ENCODE results near the gene HOXA6. TPM values are rescaled to one million over a fixed set of nuclear protein-coding genes. Genes with fewer than 3 reads are reported as not detected.

Gene HOXA6
- total RNA-seq, 1 donor from 2014 or later: not detected

GRCh38 chr7:27178366-27178765 lies 30.8 kb upstream of the HOXA6 start:
- H3K36me3 Mint-ChIP-seq (ENCODE audit: unreplicated experiment): no peaks in the 10 kb centered on the region
- H3K9me3 Mint-ChIP-seq (ENCODE audit: unreplicated experiment): peaks cover 8% of the 10 kb centered on the region
- no peak for DNase-seq
- H3K4me3 Mint-ChIP-seq (ENCODE audit: unreplicated experiment): no peak overlapping the region
- peaks cover 44% of the 10 kb centered on the region for H3K27me3 Mint-ChIP-seq (ENCODE audit: unreplicated experiment)
- no peak for TF ChIP-seq CTCF (IDR thresholded peaks at IDR 0.05; ENCODE audit: partially characterized antibody, unreplicated experiment)
- no peaks in the 10 kb centered on the region for H3K4me1 Mint-ChIP-seq (ENCODE audit: low read depth, unreplicated experiment)
- H3K27ac Mint-ChIP-seq (ENCODE audit: unreplicated experiment): no peak overlapping the region

GRCh38 chr7:27177795-27178320 lies 30.3 kb upstream of the HOXA6 start:
- H3K4me3 Mint-ChIP-seq (ENCODE audit: unreplicated experiment): no peak overlapping the region
- H3K9me3 Mint-ChIP-seq (ENCODE audit: unreplicated experiment): peaks cover 8% of the 10 kb centered on the region
- TF ChIP-seq CTCF (IDR thresholded peaks at IDR 0.05; ENCODE audit: partially characterized antibody, unreplicated experiment): no peak
- H3K27ac Mint-ChIP-seq (ENCODE audit: unreplicated experiment): no peak overlapping the region
- DNase-seq: no peak
- no peaks in the 10 kb centered on the region for H3K4me1 Mint-ChIP-seq (ENCODE audit: low read depth, unreplicated experiment)
- no peaks in the 10 kb centered on the region for H3K36me3 Mint-ChIP-seq (ENCODE audit: unreplicated experiment)
- H3K27me3 Mint-ChIP-seq (ENCODE audit: unreplicated experiment): peaks cover 41% of the 10 kb centered on the region

- no peak for TF ChIP-seq CTCF (IDR thresholded peaks at IDR 0.05; ENCODE audit: partially characterized antibody, unreplicated experiment)
- no peak overlapping the region for H3K27ac Mint-ChIP-seq (ENCODE audit: unreplicated experiment)
- peaks cover 6% of the 10 kb centered on the region for H3K9me3 Mint-ChIP-seq (ENCODE audit: unreplicated experiment)
- H3K27me3 Mint-ChIP-seq (ENCODE audit: unreplicated experiment): peaks cover 39% of the 10 kb centered on the region
- no peak overlapping the region for H3K4me3 Mint-ChIP-seq (ENCODE audit: unreplicated experiment)
- H3K36me3 Mint-ChIP-seq (ENCODE audit: unreplicated experiment): no peaks in the 10 kb centered on the region
- no peaks in the 10 kb centered on the region for H3K4me1 Mint-ChIP-seq (ENCODE audit: low read depth, unreplicated experiment)
- peak; percentile 8 for DNase-seq
Measured at GRCh38 chr7:27176962-27177794, 29.6 kb upstream of the HOXA6 start.

- peak; percentile 8 for DNase-seq
- no peak for TF ChIP-seq CTCF (IDR thresholded peaks at IDR 0.05; ENCODE audit: partially characterized antibody, unreplicated experiment)
- H3K4me1 Mint-ChIP-seq (ENCODE audit: low read depth, unreplicated experiment): no peaks in the 10 kb centered on the region
- H3K4me3 Mint-ChIP-seq (ENCODE audit: unreplicated experiment): no peak overlapping the region
- no peak overlapping the region for H3K27ac Mint-ChIP-seq (ENCODE audit: unreplicated experiment)
- no peaks in the 10 kb centered on the region for H3K36me3 Mint-ChIP-seq (ENCODE audit: unreplicated experiment)
- peaks cover 8% of the 10 kb centered on the region for H3K9me3 Mint-ChIP-seq (ENCODE audit: unreplicated experiment)
- peaks cover 45% of the 10 kb centered on the region for H3K27me3 Mint-ChIP-seq (ENCODE audit: unreplicated experiment)
Measured at GRCh38 chr7:27176524-27176845, 28.9 kb upstream of the HOXA6 start.
